MM.1S (cell line): ENCODE measurements around the gene MGAT4B.

Source experiments
- DNase-seq: peaks from one replicate; pipeline ENCODE4 v3.0.0-alpha.2; 2015
- H2AFZ ChIP-seq: fragments of 300-600 bp; sonication (generic); 2 replicates; pipeline ENCODE4 v1.6.0; 2016; ENCODE audit warnings: antibody characterized with exemption, low read length
- H3F3A ChIP-seq: fragments of 300-600 bp; sonication (generic); 2 replicates; pipeline ENCODE4 v1.6.1; 2016; ENCODE audit warnings: mild to moderate bottlenecking, antibody characterized with exemption, low read length, moderate library complexity, mixed read lengths; ENCODE audit not compliant: insufficient read depth
- H3K27ac ChIP-seq: fragments of 300-600 bp; sonication (generic); 2 replicates; pipeline ENCODE4 v1.5.1; 2016; ENCODE audit warnings: mild to moderate bottlenecking, low read length
- H3K27me3 ChIP-seq: fragments of 300-600 bp; sonication (generic); replicated peaks from 2 replicates; pipeline ENCODE4 v1.6.0; 2016; ENCODE audit warnings: low read length; ENCODE audit not compliant: insufficient read depth
- H3K36me3 ChIP-seq: fragments of 300-600 bp; sonication (generic); replicated peaks from 2 replicates; pipeline ENCODE4 v1.6.1; 2016; ENCODE audit warnings: mild to moderate bottlenecking, low read length, mixed read lengths; ENCODE audit not compliant: insufficient read depth
- H3K4me1 ChIP-seq: fragments of 300-600 bp; sonication (generic); 2 replicates; pipeline ENCODE4 v1.6.1; 2016; ENCODE audit warnings: low read length, mixed read lengths
- H3K4me2 ChIP-seq: fragments of 300-600 bp; sonication (generic); 2 replicates; pipeline ENCODE4 v1.6.0; 2016; ENCODE audit warnings: low read depth, low read length
- H3K4me3 ChIP-seq: fragments of 300-600 bp; sonication (generic); 2 replicates; pipeline ENCODE4 v1.5.1; 2016; ENCODE audit warnings: low read length, mixed read lengths
- H3K79me2 ChIP-seq: fragments of 300-600 bp; sonication (generic); 2 replicates; pipeline ENCODE4 v1.6.1; 2016; ENCODE audit warnings: mixed run types, low read length, mixed read lengths
- H3K9ac ChIP-seq: fragments of 300-600 bp; sonication (generic); 2 replicates; pipeline ENCODE4 v1.6.1; 2016; ENCODE audit warnings: low read length, mixed read lengths
- H3K9me2 ChIP-seq: fragments of 300-600 bp; sonication (generic); replicated peaks from 2 replicates; pipeline ENCODE4 v1.6.1; 2016; ENCODE audit warnings: mild to moderate bottlenecking, low read length, mixed read lengths; ENCODE audit not compliant: insufficient read depth
- H3K9me3 ChIP-seq: fragments of 300-600 bp; sonication (generic); replicated peaks from 2 replicates; pipeline ENCODE4 v1.6.1; 2016; ENCODE audit warnings: mild to moderate bottlenecking, low read length, mixed read lengths; ENCODE audit not compliant: insufficient read depth
- H4K20me1 ChIP-seq: fragments of 300-600 bp; sonication (generic); 2 replicates; pipeline ENCODE4 v1.6.1; 2016; ENCODE audit warnings: mild to moderate bottlenecking, low read length, moderate library complexity, mixed read lengths; ENCODE audit not compliant: insufficient read depth
- CTCF ChIP-seq: fragments of 300-600 bp; sonication (generic); IDR thresholded peaks from 2 replicates; pipeline ENCODE4 v1.5.1; 2016; ENCODE audit warnings: antibody characterized with exemption, low read length, mixed read lengths
- EZH2 ChIP-seq: fragments of 300-600 bp; sonication (generic); optimal IDR thresholded peaks from 2 replicates; pipeline ENCODE3; 2017; ENCODE audit warnings: low read depth, mild to moderate bottlenecking, antibody characterized with exemption, low read length, mixed read lengths
- EZH2phosphoT487 ChIP-seq: fragments of 300-600 bp; sonication (generic); IDR thresholded peaks from 2 replicates; pipeline ENCODE4 v1.6.1; 2018; ENCODE audit warnings: antibody characterized with exemption, low read length

The MGAT4B gene

GRCh38 chr5:179834120-179834519 is 27.5 kb upstream of the MGAT4B start:
- TF ChIP-seq EZH2phosphoT487 = no peak
- no peak for TF ChIP-seq EZH2
- TF ChIP-seq CTCF = no peak
- H3K4me3 ChIP-seq = no peak overlapping the region
- H2AFZ ChIP-seq = no peak overlapping the region
- no peaks in the 10 kb centered on the region for H3K27me3 ChIP-seq
- no peak for DNase-seq
- no peaks in the 10 kb centered on the region for H3K9me3 ChIP-seq
- no peak overlapping the region for H3K9ac ChIP-seq
- no peaks in the 10 kb centered on the region for H4K20me1 ChIP-seq
- H3K36me3 ChIP-seq = peaks cover 32% of the 10 kb centered on the region
- no peak overlapping the region for H3K4me2 ChIP-seq
- no peaks in the 10 kb centered on the region for H3K4me1 ChIP-seq
- no peaks in the 10 kb centered on the region for H3K9me2 ChIP-seq
- peaks cover 48% of the 10 kb centered on the region for H3F3A ChIP-seq
- peaks cover 28% of the 10 kb centered on the region for H3K79me2 ChIP-seq
- H3K27ac ChIP-seq = no peak overlapping the region

- Histone ChIP-seq H4K20me1 (no peaks in the 10 kb centered on the region), H3F3A (peaks cover 51% of the 10 kb centered on the region), H3K4me3 (no peak overlapping the region), H3K4me1 (no peaks in the 10 kb centered on the region), H3K27ac (no peak overlapping the region), H3K9me3 (no peaks in the 10 kb centered on the region), H2AFZ (no peak overlapping the region), H3K36me3 (peaks cover 37% of the 10 kb centered on the region), H3K9ac (no peak overlapping the region), H3K4me2 (no peak overlapping the region), H3K27me3 (no peaks in the 10 kb centered on the region), H3K79me2 (peaks cover 33% of the 10 kb centered on the region), H3K9me2 (no peaks in the 10 kb centered on the region)
- DNase-seq = no peak
- no peak for TF ChIP-seq EZH2phosphoT487
- no peak for TF ChIP-seq CTCF
- no peak for TF ChIP-seq EZH2
Observed at GRCh38 chr5:179833709-179834070, 27.0 kb upstream of the MGAT4B start.

GRCh38 chr5:179833056-179833708 is 26.5 kb upstream of the MGAT4B start:
- Histone ChIP-seq H3K27me3 (no peaks in the 10 kb centered on the region), H3K4me3 (no peak overlapping the region), H3K9me3 (no peaks in the 10 kb centered on the region), H3K9ac (no peak overlapping the region), H3K27ac (no peak overlapping the region), H3K4me2 (no peak overlapping the region), H3K79me2 (peaks cover 35% of the 10 kb centered on the region), H3F3A (peaks cover 49% of the 10 kb centered on the region), H3K4me1 (no peaks in the 10 kb centered on the region), H3K36me3 (peaks cover 39% of the 10 kb centered on the region), H4K20me1 (no peaks in the 10 kb centered on the region), H2AFZ (no peak overlapping the region), H3K9me2 (no peaks in the 10 kb centered on the region)
- no peak for DNase-seq
- TF ChIP-seq CTCF (no peak), EZH2phosphoT487 (no peak)
